ENCODE results near the gene GBGT1. TPM values are rescaled to one million over a fixed set of nuclear protein-coding genes. Genes with fewer than 3 reads are reported as not detected.
"Not testable (repeated sequence)": the region's sequence is repeated elsewhere in the genome, so short reads cannot be mapped to it uniquely, and the experiment has no call there.

GBGT1 gene
- total and polyA plus RNA-seq, 9 of the 15 experiments (the other 6 are each of a cell fraction or from before 2014, with no cell fraction given): 0.55 to 25.8 (median 13.7) TPM

GRCh38 chr9:133210202-133210532 lies 46.5 kb upstream of the GBGT1 start:
- no peak overlapping the region for H2AFZ ChIP-seq (ENCODE audit: low read depth, low read length)
- H3K27me3 ChIP-seq (ENCODE audit: control insufficient read depth in 2 of 2, insufficient read depth in 2 of 2, low read length in 2 of 2): peaks cover 20 to 49% of the 10 kb centered on the region in 2 experiments; a peak in 4 of 5 replicates
- peaks cover 0 to 2% of the 10 kb centered on the region in 2 experiments; a peak in 1 of 5 replicates for H3K4me1 ChIP-seq (replicated peaks in 1 of 2; ENCODE audit: control insufficient read depth in 2 of 2, insufficient read depth in 2 of 2, low read length in 2 of 2)
- intact Hi-C loops (cut with micrococcal nuclease) (no loop called here), in situ Hi-C loops (cut with MboI) (no loop called here)
- no peaks in the 10 kb centered on the region; the same call in 1 of the 2 replicates for H3K9me3 ChIP-seq (replicated peaks; ENCODE audit: control insufficient read depth, insufficient read depth, low read depth, low read length)
- no peak overlapping the region for H3K27ac ChIP-seq (ENCODE audit: extremely low read depth, low read depth, low read length)
- no peaks in the 10 kb centered on the region for H4K20me1 ChIP-seq (replicated peaks; ENCODE audit: control insufficient read depth, insufficient read depth, low read length)
- H3K4me2 ChIP-seq (ENCODE audit: insufficient read depth, low read length): no peak overlapping the region
- no peak for DNase-seq (ENCODE audit: extremely low read depth in 1 of 4, low spot score in 3 of 4)
- no peaks in the 10 kb centered on the region for H3K79me2 ChIP-seq (ENCODE audit: control insufficient read depth, insufficient read depth, low read length)
- ATAC-seq: no peak
- TF ChIP-seq FOXK2 (conservative IDR thresholded peaks at IDR 0.05 in 1 of 2, IDR thresholded peaks at IDR 0.05 in 1 of 2; ENCODE audit: low read depth in 2 of 2) (no peak), STAG1 (CRISPR knock-in tag; IDR thresholded peaks at IDR 0.05; ENCODE audit: borderline replicate concordance) (no peak), ZNF696 (CRISPR knock-in tag; conservative IDR thresholded peaks at IDR 0.05) (no peak), PRDM10 (IDR thresholded peaks at IDR 0.05; ENCODE audit: partially characterized antibody) (no peak), CBX1 (IDR thresholded peaks at IDR 0.05; ENCODE audit: low read depth) (no peak), KAT8 (IDR thresholded peaks at IDR 0.05; ENCODE audit: low read depth) (no peak)
- WGBS (ENCODE audit: insufficient coverage, low coverage, missing lambda C conversion rate): 5% methylated on average over 7 of the region's 7 CpGs
- FAIRE-seq: no peak
- no peak overlapping the region for H3K9ac ChIP-seq (ENCODE audit: insufficient read depth in 1 of 2, low read depth in 2 of 2, low read length in 2 of 2)
- H3K4me3 ChIP-seq: no peak overlapping the region
- H3K9me1 ChIP-seq (ENCODE audit: control insufficient read depth, insufficient read depth, low read length): no peaks in the 10 kb centered on the region
- ChIA-PET POLR2A (no interaction called here), CTCF (ENCODE audit: low intra/inter-chr PET ratio) (no interaction called here)
- no peaks in the 10 kb centered on the region for H3K36me3 ChIP-seq (ENCODE audit: control insufficient read depth, insufficient read depth, low read length)
- no TSS peak for BruUV-seq (replicated peaks)

GRCh38 chr9:133209327-133210201 lies 45.9 kb upstream of the GBGT1 start:
- in situ Hi-C loops (cut with MboI); POLR2A ChIA-PET; DNase-seq (ENCODE audit: extremely low read depth in 1 of 4, low spot score in 3 of 4); H3K36me3 ChIP-seq (ENCODE audit: control insufficient read depth, insufficient read depth, low read length); H3K9me3 ChIP-seq (replicated peaks; ENCODE audit: control insufficient read depth, insufficient read depth, low read depth, low read length); BruUV-seq (replicated peaks); FAIRE-seq; CTCF ChIA-PET (ENCODE audit: low intra/inter-chr PET ratio); ATAC-seq; H3K4me1 ChIP-seq (replicated peaks in 1 of 2; ENCODE audit: control insufficient read depth in 2 of 2, insufficient read depth in 2 of 2, low read length in 2 of 2); intact Hi-C loops (cut with micrococcal nuclease); H3K27ac ChIP-seq (ENCODE audit: extremely low read depth, low read depth, low read length); H3K4me3 ChIP-seq; H3K9me1 ChIP-seq (ENCODE audit: control insufficient read depth, insufficient read depth, low read length); H3K9ac ChIP-seq (ENCODE audit: insufficient read depth in 1 of 2, low read depth in 2 of 2, low read length in 2 of 2); H3K79me2 ChIP-seq (ENCODE audit: control insufficient read depth, insufficient read depth, low read length); H3K4me2 ChIP-seq (ENCODE audit: insufficient read depth, low read length); H4K20me1 ChIP-seq (replicated peaks; ENCODE audit: control insufficient read depth, insufficient read depth, low read length); H2AFZ ChIP-seq (ENCODE audit: low read depth, low read length): not testable (repeated sequence)
- H3K27me3 ChIP-seq (ENCODE audit: control insufficient read depth in 2 of 2, insufficient read depth in 2 of 2, low read length in 2 of 2): peaks cover 21 to 55% of the 10 kb centered on the region in 2 experiments; a peak in 4 of 5 replicates
- WGBS (ENCODE audit: insufficient coverage, low coverage, missing lambda C conversion rate): 19% methylated on average over 26 of the region's 29 CpGs

Measured in K562 (cell line).